Measurements from ENCODE around the gene PRKACB.
A peak's percentile ranks its signal among the peaks of the same experiment; 100 is the strongest.

The PRKACB gene

GRCh38 chr1:84257617-84258016, 113.5 kb downstream of the PRKACB start:
- H3K4me3 ChIP-seq (ENCODE audit: low read depth, low read length), result no peak overlapping the region
- DNase-seq (ENCODE audit: low read depth, low spot score), result peak; percentile 7
- in situ Hi-C loops (cut with HindIII; ENCODE audit: low sequenced_read_pairs), result no loop called here
- TF ChIP-seq, protein P1, sequence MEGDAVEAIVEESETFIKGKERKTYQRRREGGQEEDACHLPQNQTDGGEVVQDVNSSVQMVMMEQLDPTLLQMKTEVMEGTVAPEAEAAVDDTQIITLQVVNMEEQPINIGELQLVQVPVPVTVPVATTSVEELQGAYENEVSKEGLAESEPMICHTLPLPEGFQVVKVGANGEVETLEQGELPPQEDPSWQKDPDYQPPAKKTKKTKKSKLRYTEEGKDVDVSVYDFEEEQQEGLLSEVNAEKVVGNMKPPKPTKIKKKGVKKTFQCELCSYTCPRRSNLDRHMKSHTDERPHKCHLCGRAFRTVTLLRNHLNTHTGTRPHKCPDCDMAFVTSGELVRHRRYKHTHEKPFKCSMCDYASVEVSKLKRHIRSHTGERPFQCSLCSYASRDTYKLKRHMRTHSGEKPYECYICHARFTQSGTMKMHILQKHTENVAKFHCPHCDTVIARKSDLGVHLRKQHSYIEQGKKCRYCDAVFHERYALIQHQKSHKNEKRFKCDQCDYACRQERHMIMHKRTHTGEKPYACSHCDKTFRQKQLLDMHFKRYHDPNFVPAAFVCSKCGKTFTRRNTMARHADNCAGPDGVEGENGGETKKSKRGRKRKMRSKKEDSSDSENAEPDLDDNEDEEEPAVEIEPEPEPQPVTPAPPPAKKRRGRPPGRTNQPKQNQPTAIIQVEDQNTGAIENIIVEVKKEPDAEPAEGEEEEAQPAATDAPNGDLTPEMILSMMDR (IDR thresholded peaks at IDR 0.05; ENCODE audit: low read depth, low read length), result no peak

DNA sequence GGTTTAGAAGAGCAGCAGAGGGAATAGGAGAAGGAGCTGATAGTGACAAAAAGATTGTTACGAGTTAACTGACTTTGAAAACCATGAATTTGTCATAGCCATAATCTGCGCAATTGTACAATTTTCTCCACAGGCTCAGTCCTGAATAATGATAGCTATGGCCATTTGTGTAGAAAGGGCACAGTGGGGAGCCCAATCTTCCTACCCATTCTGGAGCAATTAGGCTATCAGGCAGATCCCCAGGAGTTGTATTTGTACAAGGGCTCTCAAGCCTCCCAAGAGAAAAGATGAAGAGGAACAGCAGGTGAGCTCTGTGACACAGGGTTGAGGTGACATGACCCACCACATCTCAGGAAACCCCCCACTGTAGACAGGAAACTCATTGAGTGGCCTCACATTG, 115.3 kb downstream of the PRKACB start:
- in situ Hi-C loops (cut with HindIII; ENCODE audit: low sequenced_read_pairs), result no loop called here
- TF ChIP-seq, protein P1 (IDR thresholded peaks at IDR 0.05; ENCODE audit: low read depth, low read length), result no peak
- H3K4me3 ChIP-seq (ENCODE audit: low read depth, low read length), result no peak overlapping the region
- no peak for DNase-seq (ENCODE audit: low read depth, low spot score)

GRCh38 chr1:84259989-84260388, 115.9 kb downstream of the PRKACB start:
- TF ChIP-seq, protein P1 (IDR thresholded peaks at IDR 0.05; ENCODE audit: low read depth, low read length), result no peak
- no peak for DNase-seq (ENCODE audit: low read depth, low spot score)
- in situ Hi-C loops (cut with HindIII; ENCODE audit: low sequenced_read_pairs), result no loop called here
- H3K4me3 ChIP-seq (ENCODE audit: low read depth, low read length), result no peak overlapping the region

GRCh38 chr1:84260852-84261518, 116.9 kb downstream of the PRKACB start:
- in situ Hi-C loops (cut with HindIII; ENCODE audit: low sequenced_read_pairs), result no loop called here
- TF ChIP-seq, protein P1 (IDR thresholded peaks at IDR 0.05; ENCODE audit: low read depth, low read length), result no peak
- no peak for DNase-seq (ENCODE audit: low read depth, low spot score)
- H3K4me3 ChIP-seq (ENCODE audit: low read depth, low read length), result no peak overlapping the region

DNA sequence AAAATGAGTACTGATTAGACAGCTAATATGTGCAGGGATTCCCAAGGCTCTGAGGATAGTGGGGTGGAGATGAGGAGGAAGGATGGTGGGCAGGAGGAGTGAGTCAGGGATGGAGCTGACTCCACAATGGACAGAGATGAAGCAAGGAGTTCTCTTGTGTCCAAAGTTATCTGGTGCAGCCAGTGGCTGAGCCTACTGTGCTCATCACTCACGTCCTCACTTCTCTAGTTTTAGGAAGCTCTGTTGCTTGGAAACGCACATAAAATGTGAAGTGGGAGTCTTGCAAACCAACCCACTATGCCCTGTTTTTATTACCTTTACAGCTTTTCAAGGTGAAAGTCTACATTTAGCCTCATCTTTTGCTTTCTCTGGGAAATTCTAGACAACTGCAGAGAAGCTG, 120.9 kb downstream of the PRKACB start:
- in situ Hi-C loops (cut with HindIII; ENCODE audit: low sequenced_read_pairs), result no loop called here
- H3K4me3 ChIP-seq (ENCODE audit: low read depth, low read length), result no peak overlapping the region
- DNase-seq (ENCODE audit: low read depth, low spot score), result no peak
- TF ChIP-seq, protein P1 (IDR thresholded peaks at IDR 0.05; ENCODE audit: low read depth, low read length), result no peak

GRCh38 chr1:84265867-84266266, 121.8 kb downstream of the PRKACB start:
- DNase-seq (ENCODE audit: low read depth, low spot score), result no peak
- H3K4me3 ChIP-seq (ENCODE audit: low read depth, low read length), result no peak overlapping the region
- in situ Hi-C loops (cut with HindIII; ENCODE audit: low sequenced_read_pairs), result no loop called here
- TF ChIP-seq, protein P1 (IDR thresholded peaks at IDR 0.05; ENCODE audit: low read depth, low read length), result no peak
